GM19438 (cell line): Measurements from ENCODE around the gene DPH2.

Experiments used
- ATAC-seq: cut with Tn5 transposase; IDR thresholded peaks from one replicate; pipeline ENCODE4 v1.9.1; 2021; ENCODE audit warnings: low read depth; ENCODE audit not compliant: unreplicated experiment

DPH2 gene

DNA sequence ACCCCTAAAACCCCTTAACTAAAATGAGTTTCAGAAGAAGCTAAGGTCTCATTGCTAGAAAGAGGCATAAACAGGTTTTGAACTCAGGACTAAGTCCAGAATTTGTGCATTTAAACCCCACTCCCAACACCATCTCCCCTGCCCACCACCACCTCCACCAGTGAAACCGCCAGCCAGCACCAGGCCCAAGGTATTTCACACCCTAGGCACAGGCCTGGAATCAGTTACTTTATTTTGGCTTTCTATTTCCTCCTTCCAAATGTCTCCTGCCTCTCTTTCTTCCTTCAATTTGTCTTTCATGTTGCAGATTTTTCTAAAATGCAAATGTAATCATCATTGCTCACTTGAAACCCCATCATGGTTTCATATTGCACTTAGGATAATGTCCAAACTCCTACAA is 24.9 kb upstream of the DPH2 start:
- no peak for ATAC-seq

DNA sequence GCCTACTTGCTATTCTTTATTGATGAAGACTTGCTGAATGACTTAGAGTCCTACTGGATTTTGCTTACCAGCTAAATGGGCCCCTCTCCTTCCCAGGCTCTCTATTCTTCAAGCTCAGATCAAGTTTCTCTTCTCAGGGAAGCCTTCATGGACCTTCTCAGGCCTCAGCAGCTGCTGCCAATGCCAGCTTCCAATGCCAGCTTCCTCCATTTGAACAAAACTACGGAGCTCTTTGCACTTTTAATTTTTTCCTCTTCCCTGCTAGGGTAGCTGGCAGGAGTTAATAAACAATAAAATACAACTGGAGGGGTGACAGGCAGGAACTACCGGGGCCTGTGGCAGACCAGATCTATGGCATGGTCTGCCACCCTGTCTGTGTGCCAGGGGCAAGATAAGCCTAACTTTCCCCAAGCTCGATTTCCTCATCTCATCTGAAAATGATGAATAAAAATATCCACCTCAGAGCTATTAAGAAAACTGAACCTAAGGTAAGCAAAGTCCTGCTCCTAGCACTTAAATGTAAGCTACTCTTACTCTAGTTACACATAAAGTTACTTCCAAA is 24.1 kb upstream of the DPH2 start:
- ATAC-seq, result no peak

DNA sequence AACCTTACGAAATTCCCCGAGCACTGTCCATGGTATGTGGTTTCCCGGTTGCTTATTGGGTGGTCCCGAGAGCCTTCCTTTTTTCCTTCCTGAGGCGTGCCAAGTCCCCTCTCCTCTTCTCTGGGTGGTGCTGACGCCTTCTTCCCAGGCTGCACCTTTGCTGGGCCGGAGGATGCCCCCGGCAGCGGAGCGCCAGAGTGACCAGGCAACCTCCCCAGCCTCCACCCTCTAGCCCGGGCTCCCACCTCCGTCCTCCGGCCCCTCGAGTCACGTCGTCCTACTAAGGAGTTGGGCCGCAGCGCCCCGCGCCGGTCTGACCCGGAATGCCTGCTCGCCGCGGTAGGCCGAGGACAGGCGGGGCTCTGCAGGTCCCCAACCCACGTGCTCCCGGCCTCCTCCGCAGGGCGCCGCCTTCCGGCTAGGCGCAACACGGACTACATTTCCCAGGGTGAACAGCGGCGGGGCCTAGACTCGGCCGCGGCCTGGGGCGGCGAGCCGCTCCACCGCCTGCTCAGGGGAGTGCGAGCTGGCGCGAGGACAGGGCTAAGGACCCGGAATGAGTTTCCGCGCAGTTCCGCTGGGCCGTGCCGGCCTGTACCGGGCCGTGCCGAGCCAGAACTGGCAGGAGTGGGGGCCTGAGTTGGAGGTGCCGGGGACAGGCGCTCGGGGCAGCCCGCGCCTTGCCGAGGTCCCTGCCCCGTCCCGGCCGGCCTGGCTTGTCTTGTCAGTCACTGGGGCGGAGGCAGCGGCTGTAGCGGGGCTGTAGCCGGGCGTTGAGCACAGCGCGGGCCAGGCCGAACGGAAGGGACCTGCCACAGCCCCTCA is 23.4 kb upstream of the DPH2 start, which contains the start of gene IPO13:
Gene IPO13 (plus strand): TSS at position 715 of the 825 bp plus-strand sequence. CDS start 651 bp downstream, outside the sequence.
- peak; percentile 96 for ATAC-seq

DNA sequence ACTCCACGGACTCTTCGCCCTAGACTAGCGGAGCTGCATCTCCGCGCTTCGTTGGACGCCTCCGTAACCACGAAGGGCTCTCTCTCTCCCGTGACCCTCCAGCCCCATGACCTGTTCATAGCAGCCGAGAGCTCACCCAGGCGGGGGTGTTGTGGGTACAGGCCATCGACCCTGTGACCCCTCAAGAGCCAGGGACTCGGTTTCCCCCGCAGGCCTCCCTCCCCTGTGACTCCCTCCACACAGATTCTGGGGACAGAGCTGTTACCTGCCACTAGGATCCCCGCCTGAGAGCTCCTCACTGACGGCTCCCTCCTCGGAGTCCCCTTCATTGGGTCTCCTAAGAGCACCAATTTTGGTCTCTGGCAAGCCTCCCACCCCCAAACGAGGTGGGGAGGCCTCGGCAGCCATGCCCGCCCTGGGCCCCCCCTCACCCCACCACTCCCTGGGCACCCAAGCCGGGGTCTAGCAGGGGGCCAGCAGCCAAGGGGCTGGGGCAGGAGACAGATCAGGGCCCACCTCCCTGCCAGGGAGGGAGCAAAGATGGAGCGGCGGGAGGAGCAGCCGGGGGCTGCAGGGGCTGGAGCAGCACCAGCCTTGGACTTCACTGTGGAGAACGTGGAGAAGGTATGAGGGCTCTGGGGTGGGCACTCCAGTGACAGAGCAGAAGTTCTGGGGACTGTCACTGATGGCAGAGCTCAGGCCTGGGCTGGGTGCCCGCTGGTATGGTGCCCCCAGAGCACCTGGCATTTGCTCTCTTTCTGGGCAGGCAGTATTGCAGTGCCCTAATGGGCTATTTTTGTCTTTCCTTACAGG is 22.5 kb upstream of the DPH2 start:
- ATAC-seq, result no peak

DNA sequence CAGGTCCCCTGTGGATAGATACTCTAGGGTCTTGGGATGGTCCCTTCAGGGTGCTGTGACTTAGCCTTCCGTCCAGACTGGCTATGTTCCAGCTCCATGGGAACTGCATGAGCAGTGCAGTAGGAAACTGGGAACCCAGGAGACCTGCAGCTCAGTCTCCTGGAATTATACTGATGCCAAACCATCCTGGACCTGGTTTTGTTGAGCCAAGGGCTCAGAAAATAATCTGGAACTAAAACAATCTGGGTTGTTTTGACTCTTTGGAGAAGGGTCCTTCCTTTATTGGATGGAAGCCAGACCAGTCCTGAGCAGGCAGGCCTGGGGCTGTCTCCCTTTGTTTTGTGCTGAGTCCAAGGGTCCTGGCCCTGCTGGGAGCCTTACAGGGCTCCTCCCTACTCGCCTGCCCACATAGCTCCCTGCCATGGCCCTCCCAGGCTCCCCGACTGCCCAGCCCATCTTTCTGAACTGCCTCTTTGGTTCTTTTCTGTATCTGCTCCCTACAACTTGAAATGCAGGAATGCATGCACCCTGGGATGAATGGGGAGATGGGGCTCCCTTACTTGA is 21.9 kb upstream of the DPH2 start:
- ATAC-seq, result no peak

DNA sequence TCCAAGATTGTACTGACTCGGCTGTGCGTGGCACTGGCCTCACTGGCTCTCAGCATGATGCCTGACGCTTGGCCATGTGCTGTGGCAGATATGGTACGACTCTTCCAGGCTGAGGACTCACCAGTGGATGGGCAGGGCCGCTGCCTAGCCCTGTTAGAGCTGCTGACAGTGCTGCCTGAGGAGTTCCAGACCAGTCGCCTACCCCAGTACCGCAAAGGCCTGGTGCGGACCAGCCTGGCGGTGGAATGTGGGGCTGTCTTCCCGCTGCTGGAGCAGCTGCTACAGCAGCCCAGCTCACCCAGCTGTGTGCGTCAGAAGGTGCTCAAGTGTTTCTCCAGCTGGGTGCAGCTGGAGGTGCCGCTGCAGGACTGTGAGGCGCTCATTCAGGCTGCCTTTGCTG is 20.1 kb upstream of the DPH2 start:
- ATAC-seq, result no peak

DNA sequence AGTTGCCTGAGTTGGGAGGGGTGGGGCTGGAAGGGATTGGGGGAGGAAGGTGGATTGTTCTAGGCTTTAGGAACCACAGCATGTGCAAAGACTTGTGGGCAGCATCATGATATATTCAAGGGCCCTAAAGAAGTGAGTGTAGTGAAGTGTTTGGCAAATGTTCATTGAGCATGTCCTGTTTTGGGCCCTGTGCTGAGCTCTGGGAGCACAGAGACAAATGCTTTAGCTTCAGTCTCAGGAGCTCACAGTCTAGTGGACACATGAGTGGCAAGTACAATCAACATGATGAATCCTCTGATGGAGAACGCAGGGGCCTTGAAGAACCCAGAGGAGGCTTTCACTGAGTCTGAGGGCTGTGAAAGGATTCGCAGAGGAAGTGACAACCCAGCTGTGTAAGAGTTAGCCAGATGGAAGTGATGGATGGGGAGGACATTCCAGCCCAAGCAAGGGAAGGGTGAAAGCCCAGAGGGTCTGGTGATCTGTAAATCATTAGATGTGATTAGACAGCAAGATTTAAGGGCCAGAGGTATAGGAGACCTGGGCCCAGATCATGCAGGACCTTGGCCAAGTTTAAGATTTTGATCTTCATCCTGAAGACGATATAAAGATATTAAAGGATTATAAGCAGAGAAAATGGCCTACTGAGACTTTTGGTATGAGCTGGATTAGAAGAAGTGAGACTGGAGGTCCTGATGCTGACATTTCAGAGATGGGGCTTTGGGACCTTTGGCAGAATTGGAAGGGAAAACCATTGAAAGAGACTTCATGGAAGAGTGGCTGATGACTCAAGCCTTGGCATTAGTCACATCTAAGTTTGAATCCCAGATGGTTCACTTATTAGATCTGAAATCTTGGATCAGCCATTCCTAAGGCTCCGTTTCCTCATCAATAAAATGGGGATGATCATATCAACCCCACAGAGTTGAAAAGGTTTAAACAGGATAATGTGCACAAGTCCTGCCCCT is 18.5 kb upstream of the DPH2 start:
- ATAC-seq, result no peak

DNA sequence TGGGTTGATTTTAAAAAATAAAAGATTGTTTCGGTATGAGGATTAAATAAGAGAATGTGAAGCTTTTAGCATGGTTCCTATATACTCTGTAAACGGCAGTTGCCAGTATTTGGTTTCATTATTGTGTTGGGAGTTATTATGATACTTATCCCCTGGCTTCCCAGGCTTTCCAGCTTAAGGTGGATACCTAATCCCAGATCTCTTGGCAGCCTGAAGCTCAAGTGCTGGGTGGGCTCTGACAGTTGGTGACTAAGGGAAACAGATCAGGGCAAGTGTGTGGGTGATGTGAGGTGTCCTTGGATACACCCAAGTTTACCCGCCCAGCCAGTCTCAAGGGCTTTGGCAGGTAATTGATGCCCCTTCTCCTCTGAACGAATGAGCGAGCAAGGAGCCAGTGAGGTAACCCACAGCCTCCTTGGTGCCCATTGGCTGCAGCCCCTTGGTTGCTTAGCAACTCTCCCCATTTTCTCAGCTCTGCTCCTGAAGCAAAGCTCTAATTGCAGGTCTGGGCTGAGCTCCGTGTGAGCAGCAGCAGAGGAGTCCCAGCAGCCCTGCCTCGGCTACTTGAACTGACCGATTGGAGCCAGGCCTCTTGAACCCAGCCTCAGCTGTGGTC is 17.0 kb upstream of the DPH2 start:
- no peak for ATAC-seq

DNA sequence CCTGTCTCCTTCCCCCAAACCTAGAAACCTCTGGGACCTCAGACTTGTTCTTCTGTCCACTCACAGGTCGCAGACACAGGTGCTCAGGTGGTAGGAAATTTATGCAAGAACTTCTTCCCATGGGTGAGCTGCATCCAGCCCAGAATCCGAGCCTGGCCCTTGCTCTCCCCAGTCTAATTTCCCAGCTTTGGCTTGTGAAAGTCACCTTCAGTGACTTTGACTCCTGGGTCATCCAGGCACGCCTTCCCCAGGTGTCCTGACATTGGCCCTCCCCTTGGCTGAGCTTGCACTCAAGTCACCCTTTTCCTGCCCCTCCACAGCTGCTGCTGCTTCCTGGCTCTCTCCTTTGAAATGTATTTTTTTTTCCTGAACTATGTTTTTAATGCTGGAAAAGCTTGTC is 16.4 kb upstream of the DPH2 start:
- ATAC-seq, result no peak

DNA sequence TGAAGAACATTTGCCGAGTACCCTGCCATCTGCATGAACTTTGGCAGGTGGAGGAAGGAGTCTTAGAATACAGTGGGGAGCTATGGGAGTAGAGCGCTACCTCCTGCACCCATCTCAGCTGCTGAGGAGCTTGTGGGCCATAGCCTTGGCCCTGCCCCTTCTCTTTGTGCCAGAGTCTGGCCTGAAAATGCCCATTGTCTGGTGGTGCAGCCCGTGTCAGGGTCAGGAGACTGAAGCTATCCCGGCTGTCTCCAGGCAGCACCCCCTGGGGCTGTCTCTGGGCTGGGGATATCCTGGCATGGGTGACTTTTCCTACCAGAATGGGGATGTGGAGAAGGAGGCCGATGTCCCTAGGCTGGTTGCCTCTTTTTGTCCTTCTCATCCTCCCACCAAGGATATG is 15.8 kb upstream of the DPH2 start:
- ATAC-seq, result no peak

DNA sequence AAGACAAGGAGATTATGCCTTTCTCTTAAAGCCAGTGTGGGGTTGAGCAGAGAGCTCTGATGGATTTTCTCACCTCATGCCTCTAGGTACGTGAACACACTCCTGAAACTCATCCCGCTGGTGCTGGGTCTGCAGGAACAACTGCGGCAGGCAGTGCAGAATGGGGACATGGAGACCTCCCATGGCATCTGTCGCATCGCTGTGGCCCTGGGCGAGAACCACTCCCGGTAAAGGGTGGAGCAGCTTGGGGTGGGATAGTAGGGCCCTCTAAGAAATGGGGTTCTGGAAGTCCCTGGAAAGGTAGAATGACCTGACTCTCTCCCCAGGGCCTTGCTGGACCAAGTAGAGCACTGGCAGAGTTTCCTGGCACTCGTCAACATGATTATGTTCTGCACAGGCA is 13.6 kb upstream of the DPH2 start:
- ATAC-seq, result no peak

DNA sequence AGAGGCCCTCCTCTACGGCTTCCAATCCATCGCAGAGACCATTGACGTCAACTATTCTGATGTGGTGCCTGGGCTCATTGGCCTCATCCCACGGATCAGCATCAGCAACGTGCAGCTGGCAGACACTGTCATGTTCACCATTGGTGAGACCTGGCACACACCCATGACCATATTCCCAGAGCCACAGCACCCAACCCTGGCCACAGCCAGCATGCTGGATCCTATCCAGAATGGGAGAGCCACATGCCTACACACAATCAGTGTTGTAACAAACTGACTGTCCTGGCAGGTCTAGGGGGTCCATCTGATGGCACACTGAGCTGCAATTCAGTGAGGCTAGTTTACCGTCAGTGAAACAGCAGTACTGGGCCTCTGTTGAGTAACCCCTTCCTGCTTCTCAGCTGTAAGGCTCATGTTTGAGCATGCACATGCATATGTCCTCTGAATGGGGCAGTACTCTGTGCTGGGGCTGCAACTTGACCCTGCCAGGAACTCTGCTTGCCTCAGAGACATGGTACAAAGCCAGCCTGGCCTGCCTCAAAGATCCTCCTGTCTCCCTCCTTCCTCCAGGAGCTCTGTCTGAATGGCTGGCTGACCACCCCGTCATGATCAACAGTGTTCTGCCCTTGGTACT is 12.3 kb upstream of the DPH2 start:
- no peak for ATAC-seq

DNA sequence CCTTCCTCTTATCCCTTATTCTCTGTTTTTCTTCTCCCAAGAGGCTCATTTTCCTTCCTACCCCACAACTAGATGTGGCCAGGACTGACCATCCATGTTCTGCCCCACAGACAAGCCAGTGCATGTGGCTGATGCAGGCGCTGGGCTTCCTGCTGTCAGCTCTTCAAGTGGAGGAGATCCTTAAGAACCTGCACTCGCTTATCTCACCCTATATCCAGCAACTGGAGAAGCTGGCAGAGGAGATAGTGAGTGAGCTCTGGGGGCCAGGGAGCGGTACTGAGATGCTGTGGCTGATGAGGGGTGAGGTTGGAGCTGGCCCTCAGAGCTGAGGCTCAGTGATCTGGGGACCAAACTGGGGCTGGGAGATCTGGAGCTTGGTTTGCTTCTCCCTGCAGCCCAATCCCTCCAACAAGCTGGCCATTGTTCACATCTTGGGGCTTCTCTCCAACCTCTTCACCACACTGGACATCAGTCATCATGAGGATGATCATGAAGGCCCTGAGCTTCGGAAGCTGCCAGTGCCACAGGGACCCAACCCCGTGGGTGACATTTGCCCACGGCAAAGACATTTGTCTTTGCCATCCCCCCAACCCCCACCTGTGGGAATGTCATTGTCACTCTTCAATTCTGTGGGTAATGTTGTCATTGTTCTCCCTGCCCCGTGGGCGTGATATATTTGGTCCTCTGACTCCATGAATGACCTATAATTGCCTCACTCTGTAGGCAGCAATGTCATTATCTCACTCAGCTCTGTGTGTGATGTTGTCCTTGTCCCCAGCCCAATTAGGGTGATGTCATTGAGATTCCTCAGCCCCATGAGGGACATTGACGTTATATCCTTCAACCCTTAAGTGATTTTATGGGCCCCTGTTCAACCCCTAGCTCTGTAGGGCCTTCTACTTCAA is 11.2 kb upstream of the DPH2 start:
- ATAC-seq, result no peak

DNA sequence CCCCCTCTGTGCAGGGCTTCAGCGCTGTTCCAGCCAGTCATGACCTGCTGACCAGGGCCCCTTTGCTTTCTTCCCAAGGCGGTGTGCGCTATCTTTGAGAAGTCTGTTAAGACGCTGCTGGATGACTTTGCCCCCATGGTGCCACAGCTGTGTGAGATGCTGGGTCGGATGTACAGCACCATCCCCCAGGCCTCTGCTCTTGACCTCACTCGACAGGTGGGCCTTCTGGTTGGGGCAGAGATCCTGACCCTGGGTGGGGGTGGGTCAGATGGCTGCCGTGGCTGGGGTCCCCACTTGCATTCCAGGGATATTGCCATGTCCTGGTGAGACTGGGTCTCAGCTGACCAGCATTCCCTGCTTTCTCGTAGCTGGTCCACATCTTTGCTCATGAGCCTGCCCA is 9.0 kb upstream of the DPH2 start:
- ATAC-seq, result no peak

DNA sequence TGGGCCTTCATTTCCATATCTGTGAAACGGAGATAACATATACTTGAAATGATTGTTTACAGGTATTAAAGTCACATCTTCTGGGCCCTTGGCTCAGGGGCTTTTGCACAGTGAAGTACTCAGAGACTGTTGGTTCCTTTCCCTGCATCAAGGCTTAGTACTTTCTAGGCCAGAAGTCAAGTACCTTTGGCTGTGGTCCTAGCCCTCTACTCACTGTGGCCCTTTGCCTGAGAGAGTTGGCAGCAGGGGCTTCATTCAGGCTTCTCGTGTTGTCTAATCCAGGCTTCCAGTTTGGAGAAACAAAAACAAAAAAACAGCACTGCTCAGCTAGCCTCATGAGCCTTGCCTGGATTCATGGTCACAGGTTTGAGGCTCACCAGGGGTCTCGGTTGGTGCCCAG is 8.1 kb upstream of the DPH2 start:
- ATAC-seq, result no peak

DNA sequence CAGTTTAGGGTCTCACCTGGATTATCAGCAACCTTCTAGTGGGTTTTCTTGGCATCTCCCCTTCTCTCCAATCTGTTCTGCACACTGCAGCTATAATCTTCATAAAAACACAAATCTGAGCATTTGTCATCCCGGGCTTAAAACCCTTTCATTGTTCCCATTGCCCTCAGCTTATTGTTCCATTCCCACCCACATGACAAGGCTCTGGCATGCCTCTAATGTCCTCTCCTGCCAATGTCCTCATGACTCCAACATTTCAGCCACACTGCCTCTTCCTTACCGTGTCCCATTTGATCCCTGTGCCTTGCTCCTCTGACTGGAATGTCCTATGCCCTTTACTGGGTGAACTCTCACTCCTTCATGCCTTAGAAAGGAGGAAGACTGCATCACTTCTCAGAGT is 7.5 kb upstream of the DPH2 start:
- no peak for ATAC-seq

DNA sequence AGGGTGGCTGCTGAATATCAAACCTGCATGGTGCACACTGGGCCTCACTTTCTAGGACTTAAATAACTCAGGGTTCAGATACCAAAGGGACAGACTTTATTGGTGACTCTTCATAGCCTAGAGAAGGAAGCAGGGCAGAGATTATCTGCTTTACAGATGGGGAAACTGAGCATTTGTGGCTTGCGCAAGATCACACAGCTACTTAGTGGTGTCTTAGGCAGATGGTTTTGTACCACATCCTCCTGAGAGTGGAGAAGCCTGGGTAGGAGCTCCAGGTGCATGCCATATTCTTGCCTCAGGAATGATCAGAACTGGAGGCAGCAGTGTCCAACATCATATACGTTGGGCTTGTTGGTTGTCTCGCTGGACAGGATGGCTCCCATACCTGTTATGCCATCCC is 6.8 kb upstream of the DPH2 start:
- ATAC-seq, result no peak

DNA sequence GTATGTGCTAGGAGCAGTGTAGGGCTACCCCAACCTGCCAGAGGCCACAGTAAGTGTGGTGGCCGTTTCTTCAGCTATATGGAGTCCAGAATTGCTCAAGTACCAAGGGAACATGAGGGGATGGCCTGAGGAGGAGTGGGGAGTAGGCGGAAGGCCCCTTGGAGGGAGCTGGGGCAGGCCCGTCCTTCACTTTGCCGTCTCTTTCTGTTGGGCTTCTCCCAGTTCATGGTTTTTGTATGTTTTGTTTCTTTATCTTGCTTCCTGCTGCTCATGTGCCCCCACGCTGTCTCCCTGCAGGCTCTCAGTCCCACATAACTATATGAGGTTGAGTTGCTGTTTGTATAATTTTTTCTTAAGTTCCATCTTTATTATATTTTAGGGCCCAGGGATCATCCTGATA is 5.9 kb upstream of the DPH2 start:
- no peak for ATAC-seq
